RWPE1 (cell line): ENCODE measurements around the gene SH3BP2.

Source experiments
- CTCF ChIA-PET: fragments of 350-600 bp; sonication (Branson Sonifier 250); formaldehyde crosslinking; extraction: SDS; loops from one replicate; lab custom pipeline; 2021; lab: Yijun Ruan, JAX
- POLR2A ChIA-PET: fragments of 400-600 bp; formaldehyde crosslinking; extraction: SDS; loops from one replicate; lab custom pipeline; 2020; ENCODE audit warnings: antibody characterized with exemption; ENCODE audit not compliant: low non-redundant PET; lab: Yijun Ruan, JAX
- DNase-seq: peaks from one replicate; pipeline ENCODE4 v3.0.0; 2012; ENCODE audit warnings: low spot score
- H3K27ac ChIP-seq: fragments of 450-650 bp; 2 replicates; pipeline ENCODE4 v1.5.1; 2017
- TF ChIP-seq, protein P1 (sequence below): fragments of 450-650 bp; conservative IDR thresholded peaks from 2 replicates; pipeline ENCODE4 v1.5.1; 2017; ENCODE audit warnings: low read depth, mild to moderate bottlenecking

The SH3BP2 gene

DNA sequence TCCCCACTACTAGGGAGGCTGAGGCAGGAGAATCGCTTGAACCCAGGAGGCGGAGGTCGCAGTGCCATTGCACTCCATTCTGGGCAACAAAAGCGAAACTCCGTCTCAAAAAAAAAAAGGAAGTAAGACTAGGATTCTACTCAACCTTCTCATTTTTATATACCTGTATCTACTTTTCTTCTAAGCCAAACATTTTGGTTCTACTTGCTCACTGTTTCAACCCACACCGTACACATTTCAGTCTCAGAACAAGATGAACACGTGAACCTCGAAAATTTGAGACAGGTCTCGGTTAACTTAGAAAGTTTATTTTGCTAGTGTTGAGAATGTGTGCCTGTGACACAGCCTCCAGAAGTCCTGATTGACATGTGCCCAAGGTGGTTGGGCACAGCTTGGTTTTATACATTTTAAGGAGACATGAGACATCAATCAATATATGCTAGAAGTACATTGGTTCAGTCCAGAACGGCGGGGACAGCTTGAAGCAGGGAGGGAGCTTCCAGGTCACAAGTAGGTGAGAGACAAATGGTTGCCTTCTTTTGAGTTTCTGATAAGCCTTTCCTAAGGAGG is 54.5 kb downstream of the SH3BP2 start:
- no peak overlapping the region for H3K27ac ChIP-seq
- no peak for DNase-seq
- ChIA-PET CTCF (interaction anchor here (0.6 kb wide), 1 partner anchor 19 kb away, joined by 6 read pairs; no protein-coding TSS in a partner anchor), POLR2A (no interaction called here)
- TF ChIP-seq, protein P1, sequence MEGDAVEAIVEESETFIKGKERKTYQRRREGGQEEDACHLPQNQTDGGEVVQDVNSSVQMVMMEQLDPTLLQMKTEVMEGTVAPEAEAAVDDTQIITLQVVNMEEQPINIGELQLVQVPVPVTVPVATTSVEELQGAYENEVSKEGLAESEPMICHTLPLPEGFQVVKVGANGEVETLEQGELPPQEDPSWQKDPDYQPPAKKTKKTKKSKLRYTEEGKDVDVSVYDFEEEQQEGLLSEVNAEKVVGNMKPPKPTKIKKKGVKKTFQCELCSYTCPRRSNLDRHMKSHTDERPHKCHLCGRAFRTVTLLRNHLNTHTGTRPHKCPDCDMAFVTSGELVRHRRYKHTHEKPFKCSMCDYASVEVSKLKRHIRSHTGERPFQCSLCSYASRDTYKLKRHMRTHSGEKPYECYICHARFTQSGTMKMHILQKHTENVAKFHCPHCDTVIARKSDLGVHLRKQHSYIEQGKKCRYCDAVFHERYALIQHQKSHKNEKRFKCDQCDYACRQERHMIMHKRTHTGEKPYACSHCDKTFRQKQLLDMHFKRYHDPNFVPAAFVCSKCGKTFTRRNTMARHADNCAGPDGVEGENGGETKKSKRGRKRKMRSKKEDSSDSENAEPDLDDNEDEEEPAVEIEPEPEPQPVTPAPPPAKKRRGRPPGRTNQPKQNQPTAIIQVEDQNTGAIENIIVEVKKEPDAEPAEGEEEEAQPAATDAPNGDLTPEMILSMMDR, result no peak

DNA sequence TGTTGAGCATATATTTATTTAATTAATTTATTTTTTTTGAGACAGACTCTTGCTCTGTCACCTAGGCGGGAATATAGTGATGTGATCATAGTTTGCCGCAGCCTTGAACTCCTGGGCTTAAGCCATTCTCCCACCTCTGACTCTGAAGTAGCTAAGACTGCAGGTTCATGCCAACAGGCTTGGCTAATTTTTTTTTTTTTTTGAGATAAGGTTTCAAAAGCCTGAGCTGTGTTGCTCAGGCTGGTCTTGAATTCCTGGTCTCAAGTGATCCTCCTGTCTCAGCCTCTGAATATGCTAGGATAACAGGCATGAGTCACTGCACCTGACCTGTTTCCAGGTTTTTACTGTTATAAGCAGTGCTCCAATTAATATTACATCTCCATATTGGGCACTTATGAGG is 55.6 kb downstream of the SH3BP2 start:
- no peak for DNase-seq
- POLR2A ChIA-PET, result no interaction called here
- TF ChIP-seq, protein P1, result no peak
- H3K27ac ChIP-seq, result no peak overlapping the region
- CTCF ChIA-PET, result no interaction called here

DNA sequence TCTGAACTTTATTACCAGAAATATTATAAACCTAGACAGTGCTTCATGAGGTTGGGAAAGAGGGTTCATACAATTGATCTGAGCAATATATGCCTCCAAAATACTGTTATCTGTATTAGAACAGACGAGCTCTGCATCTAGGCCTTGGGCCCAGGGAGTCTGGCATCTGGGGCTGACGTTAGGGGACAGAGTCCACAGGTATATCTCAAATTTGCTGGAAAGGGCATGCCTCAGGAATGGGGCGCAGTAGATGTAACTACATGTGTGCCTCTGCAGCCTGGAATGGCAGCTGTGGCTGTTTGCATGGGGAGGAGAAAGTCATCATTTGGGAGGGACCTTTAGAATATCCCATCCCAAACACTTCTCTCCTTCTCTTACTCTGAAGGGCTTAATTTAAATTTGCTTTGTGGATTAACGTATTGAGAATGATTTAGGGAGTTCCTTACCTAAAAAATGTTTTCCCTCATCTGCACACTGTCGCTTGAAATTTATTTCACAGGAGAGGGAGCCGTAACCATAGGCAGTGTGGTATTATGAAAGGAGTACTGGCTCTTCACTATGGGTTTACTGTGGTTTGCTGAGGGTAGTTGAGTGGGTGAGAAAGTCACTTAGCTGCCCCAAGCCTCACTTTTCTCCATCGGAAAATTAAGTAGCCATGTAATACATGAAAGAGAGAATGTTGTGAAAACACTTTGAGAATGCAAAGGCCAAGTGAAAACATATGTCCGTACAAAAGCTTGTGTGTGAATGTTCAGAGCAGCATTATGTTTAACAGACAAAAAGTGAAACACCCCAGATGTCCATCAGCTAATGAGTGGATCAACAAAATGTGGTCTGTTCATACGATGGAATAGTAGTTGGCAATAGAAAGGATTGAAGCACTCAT is 56.6 kb downstream of the SH3BP2 start:
- POLR2A ChIA-PET, result no interaction called here
- DNase-seq, result no peak
- TF ChIP-seq, protein P1, result no peak
- CTCF ChIA-PET, result no interaction called here
- H3K27ac ChIP-seq, result no peak overlapping the region

DNA sequence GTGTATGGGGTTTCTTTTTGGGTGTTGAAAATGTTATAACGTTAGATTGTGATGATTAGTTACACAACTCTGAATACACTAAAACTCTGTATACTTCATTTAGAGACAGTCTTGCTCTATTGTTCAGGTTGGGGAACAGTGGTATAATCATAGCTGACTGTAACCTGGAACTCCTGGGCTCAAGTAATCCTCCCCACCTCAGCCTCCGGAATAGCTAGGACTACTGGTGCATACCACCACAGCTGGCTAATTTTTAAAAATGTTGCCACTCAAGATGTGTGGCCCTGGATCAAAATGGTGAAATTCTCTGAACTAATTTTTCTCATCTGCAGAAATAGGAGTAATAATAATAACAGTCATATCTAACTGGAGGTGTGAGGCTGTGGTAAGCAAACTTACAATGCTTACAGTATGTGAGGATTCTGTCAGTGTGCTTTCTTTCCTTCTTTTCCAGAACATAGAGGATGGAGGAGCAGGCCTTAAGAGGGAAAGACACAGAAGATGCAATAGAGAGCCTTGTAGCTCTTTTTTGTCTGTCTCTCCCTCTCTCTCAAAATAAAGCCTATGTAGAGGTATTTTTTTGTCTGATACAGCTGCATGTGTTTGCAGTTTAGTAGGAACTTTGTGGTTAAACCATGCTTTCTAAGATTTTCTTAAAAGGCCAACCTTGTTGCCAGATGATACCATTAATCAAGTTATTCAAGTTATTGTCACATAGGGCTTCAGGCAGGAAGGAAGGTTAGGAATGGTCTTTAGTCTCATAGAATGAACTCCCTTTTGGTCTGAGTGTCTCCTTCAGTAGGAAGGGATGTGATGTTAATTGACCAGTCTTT is 58.3 kb downstream of the SH3BP2 start:
- POLR2A ChIA-PET, result no interaction called here
- CTCF ChIA-PET, result no interaction called here
- H3K27ac ChIP-seq, result 0 out of 2 replicates have a peak overlapping the region, but pooled peaks have one; percentile 31
- TF ChIP-seq, protein P1, result no peak
- DNase-seq, result no peak

DNA sequence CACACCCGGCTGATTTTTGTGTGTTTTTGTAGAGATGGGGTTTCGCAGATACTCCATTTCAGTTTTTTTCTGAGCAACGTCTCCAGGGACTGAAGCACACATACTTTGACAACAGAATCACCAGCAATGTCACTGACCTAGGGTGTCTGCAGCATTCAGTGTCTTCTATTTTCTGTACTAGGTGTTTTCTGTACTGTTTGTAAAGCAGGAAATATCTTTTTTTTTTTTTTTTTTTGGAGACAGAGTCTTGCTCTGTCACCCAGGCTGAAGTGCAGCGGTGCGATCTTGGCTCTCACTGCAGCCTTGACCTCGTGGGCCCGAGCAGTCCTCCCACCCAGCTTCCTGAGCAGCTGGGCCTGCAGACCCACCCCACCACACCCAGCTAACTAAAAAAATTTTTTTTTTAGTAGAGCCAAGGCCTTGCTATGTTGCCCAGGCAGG is 59.6 kb downstream of the SH3BP2 start:
- H3K27ac ChIP-seq, result peak overlapping the region; percentile 74
- TF ChIP-seq, protein P1, result no peak
- ChIA-PET POLR2A (no interaction called here), CTCF (interaction anchor here (0.6 kb wide), 1 partner anchor 10 kb away, joined by 3 read pairs; no protein-coding TSS in a partner anchor)
- DNase-seq, result no peak

DNA sequence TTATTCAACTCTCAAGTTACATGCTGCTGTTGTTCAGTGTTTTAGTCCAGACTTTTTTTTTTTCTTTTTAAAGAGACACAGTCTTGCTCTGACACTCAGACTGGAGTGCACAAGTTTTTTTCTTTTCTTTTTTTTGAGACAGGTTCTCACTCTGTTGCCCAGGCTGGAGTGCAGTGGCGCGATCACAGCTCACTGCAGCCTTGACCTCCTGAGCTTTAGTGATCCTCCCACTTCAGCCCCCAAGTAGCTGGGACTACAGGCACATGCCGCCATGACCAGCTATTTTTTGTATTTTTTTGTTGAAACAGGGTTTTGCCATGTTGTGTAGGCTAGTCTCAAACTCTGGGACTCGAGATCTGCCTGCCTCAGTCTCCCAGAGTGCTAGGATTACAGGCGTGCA is 62.7 kb downstream of the SH3BP2 start:
- DNase-seq, result no peak
- ChIA-PET CTCF (interaction anchor here (0.6 kb wide), 1 partner anchor 88 kb away, joined by 3 read pairs; no protein-coding TSS in a partner anchor), POLR2A (no interaction called here)
- TF ChIP-seq, protein P1, result no peak
- H3K27ac ChIP-seq, result no peak overlapping the region
